CD1c-positive myeloid dendritic cell (primary cell): Measurements from ENCODE around the gene ZNF583.

Experiments used
- DNase-seq: peaks from one replicate; pipeline ENCODE4 v3.0.0-alpha.2; 2016; ENCODE audit errors: extremely low spot score

ZNF583 gene

DNA sequence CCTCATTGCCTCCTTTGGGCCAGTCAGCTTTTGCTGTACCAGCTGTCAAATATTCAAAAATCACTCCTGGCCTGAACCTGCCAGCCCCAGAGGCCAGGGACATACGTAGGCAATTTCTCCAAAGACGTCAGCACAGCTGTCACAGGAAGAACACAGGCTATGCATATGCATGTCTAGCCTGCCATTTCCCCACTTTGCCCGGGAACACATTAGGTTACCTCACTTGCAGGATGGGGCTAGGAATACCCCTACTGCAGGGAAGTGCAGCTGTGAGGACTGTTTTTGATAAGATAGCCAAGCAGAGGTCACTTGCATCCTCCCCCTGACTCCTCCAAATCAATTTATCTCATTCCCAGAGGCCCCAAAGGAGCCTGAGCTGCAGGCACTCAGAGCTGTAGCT is 70.2 kb downstream of the ZNF583 start:
- no peak for DNase-seq

DNA sequence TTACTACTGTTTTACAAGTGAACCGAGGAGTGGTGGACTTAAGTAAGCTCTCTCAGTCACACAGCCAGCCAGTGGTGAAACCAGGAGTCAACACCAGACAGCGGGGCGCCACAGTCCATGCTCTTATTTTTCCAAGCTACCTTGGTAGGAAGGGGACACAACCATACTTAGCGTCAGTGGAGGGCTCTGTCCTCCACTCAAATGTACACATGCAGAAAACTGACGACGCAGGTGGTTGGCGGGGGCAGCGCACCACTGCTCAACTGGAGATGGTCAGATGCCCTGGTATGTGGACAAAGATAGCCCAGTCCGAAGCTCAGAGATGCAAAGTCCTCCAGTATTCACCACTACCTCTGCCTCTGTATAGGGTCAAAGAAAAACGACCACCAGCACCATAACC is 72.0 kb downstream of the ZNF583 start:
- DNase-seq = no peak
